HL-60/S4 treated with retinoic acid at 250 ng/mL for 4 days and 3 days (cell line): ENCODE measurements around the gene SPOCK3.
"Not testable (repeated sequence)": the region's sequence is repeated elsewhere in the genome, so short reads cannot be mapped to it uniquely, and the experiment has no call there.

Source experiments
- in situ Hi-C: fragments of 300-500 bp; cut with MboI; formaldehyde crosslinking; loops from 2 replicates; pipeline ENCODE4 v1.7.0; 2022; ENCODE audit warnings: low sequenced_read_pairs

SPOCK3 gene

DNA sequence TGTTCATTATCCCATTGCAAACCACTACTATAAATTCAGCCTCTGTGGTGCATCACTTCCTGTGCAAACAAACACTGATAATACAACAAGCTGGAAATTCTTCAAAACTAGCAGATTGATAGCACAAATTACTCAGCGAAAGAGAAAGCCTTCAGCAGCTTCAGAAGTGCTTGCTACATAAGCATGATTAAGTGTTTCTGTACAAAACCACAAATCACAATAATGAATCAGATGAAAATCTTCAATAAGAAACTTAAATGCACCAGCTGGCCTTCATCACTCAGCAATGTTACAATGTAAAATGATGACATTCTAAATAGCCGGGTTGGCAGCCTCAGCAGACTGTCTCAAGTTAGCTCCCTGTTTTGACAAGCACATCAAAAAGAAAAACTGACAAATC, 262.2 kb downstream of the SPOCK3 start:
- in situ Hi-C loops: no loop called here

DNA sequence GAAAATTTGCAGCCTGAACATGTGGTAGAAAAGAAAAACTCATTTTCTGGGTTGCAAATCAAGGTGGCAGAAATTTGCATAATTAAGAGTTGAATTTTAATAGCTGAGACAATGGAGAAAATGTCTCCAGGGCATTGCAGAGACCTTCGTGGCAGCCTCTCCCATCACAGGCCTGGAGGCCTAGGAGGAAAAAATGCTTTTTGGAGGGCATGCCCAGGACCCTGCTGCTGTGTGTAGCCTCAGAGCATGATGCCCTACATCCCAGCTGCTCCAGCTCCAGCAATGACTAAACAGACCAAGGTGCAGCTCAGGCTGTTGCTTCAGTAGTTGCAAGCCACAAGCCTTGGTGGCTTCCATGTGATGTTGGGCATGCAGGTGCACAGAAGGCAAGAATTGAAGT, 266.1 kb downstream of the SPOCK3 start:
- in situ Hi-C loops: not testable (repeated sequence)

DNA sequence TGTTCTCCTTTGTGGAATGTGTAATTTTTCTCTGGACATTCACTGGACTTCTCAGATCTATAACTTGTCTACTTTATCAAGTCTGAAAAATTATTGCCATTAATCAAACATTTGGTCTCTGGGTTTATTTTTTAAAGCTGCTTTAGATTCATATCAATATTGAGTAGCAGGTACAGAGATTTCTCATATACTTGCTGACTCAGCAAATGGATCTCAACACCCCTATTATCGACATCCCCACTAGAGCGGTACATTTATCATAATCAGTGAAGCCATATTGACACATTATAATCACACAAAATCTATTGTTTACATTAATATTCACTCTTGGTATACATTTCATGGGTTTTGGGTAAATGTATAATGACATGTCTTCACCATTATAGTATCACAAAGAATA, 268.7 kb downstream of the SPOCK3 start:
- in situ Hi-C loops: no loop called here

DNA sequence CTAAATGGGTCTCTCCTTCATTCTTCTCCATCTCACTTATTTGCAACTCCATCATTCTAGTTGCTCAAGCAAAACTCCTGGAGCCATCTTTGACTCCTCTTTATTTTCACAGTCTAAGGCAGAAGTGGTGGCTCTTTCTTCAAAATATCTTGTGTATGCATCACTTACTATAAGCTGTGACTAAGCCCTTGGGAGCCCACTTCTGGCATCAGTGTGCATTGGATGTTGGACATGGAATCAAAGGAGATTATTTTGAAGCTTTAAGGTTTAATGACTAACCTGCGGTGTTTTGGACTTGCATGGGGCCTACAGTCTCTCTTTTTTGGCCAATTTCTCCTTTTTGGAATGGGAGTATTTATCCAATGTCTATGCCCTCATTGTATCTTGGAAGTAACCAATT, 276.8 kb downstream of the SPOCK3 start:
- in situ Hi-C loops: no loop called here

DNA sequence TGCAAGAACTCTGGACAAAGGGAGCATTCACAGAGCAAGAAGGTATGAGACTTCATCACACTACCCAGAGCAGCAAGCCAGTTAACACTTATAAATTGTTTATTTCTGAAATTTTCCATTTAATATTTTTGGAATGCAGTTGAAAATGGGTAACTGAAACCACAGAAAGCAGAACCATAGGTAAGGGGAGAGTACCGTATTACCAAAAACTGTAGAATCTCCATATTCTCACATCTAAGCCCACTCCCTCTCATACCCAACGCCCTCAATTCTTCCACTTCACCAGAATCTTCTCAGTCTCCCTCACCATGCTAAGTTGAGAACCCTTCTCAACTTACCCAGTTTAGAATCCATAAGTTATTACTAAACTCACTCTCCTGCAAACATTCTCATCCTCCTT, 277.8 kb downstream of the SPOCK3 start:
- in situ Hi-C loops: no loop called here

DNA sequence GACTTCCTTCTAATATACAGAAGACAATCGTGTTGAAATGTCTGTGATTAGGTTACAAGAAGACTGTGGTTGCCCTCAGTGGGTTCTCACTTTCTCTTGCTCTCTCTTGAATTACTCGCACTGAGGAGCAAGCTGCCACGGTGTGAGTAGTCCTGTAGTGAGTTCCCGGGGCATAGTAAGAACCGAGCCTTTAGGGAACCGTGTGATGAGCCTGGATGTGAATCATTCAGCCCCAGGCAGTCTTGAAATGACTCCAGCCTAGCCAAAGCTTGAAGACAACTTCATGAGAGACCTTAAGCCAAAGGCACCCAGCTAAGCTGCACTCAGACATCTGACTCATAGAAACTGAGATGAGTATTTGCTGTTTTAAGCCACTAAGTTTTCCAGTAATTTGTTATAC, 292.7 kb downstream of the SPOCK3 start:
- in situ Hi-C loops: no loop called here

DNA sequence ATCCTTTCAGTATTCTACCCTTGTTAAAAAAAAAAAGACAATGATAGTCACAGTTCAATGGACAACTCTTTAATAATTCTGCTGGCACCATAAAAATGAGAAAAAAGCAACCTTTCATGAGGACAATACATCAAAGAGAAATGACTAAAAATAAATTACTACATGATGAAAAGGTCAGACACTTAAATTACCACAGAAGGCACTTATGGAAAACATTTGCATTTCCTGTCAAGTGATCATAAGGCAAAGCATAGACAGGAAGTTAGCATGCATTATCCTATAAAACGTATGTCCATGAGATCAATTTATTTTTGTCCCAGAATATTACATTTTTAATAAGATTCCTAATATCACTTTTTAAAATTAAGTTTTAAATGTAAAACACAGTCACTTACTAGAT, 303.8 kb downstream of the SPOCK3 start:
- in situ Hi-C loops: no loop called here

DNA sequence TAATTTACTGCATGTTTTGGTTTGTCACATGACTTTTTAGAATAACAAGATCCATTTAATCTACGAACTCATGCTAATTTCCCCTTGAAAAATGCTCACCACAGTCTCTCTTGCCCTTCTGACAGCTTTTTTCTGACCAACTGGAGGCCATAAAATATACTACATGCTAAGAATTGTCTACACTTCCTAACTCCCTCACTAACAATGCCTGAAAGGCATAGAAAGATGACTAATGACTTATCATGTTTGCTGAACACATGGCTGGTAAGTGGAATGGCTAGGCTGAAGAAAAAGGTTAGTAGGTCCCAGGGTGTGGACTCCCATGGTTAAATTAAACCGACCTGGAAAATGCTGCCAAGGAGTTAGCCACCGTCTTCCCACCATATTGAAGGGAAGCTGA, 309.9 kb downstream of the SPOCK3 start:
- in situ Hi-C loops: no loop called here

DNA sequence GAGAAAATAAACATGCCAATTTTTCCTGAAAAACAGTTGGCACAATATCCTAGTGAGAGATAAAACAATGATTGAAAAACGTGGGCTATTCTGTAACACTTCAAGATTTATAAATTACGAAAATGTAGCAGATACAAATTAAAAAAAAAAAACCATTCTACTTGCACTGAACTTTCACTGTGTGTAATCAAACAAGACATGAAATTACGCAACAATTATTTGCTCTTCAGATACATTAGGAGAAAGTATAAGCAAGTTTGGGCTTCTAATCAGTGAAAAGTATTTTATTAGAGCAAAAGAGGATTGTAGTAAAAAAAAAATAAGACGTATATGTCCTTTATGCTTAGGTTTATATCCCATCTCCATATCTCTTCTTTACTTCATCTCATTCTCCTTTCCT, 320.4 kb downstream of the SPOCK3 start:
- in situ Hi-C loops: no loop called here

DNA sequence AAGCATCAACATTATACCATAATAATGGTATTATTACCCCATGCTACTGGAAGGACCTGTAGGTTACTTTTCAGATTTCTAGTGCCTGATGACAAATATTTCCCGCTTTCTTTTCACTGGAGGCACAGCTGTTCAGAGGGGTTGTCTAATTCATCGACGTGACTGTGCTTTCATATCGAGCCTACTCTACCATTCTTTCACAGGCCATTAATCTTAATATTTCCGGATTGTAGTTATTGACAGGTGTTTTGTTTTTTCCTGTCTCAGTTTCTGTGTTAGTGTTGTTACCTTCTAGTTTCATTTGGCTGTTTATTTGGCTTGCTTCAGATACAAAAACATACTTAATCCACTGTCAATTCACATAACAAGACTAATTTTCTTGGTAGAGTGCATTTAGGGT, 330.9 kb downstream of the SPOCK3 start:
- in situ Hi-C loops: no loop called here

DNA sequence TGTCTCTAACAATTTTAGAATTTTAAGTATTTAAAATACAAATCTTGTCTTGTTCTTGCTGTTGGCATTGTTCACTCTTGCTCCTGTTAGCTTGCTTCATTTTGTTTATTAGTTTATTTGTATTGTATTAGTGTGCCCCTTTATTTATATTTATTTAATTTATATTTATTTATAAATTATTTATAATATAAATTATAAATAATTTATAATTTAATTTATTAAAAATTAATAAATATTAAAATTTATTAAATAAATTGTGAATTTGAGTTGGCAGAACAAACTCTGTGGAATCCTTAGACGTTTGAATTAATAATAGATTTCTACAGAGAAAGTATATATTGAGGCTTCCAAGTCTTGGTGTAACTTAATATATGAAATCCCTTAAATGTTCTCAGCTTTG, 331.4 kb downstream of the SPOCK3 start:
- in situ Hi-C loops: no loop called here

DNA sequence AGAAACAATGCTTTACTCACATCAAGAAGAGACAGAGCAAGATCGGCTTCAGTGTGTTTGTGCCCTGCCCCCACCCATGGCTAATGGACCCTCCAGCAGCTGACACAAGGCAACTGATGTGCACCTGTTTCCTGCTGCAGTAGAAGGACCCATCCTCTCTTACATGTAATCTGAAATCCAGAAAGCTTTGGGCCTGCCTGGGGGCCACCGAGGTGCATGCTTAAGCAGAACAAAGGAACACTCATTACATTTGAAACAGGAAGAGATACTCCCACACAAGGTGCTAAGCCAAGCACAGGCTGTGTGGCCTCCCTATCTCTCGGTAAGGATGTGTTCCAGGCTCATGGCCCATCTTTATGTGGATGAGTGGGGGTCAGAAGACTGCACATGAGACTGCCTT, 338.0 kb downstream of the SPOCK3 start:
- in situ Hi-C loops: no loop called here

DNA sequence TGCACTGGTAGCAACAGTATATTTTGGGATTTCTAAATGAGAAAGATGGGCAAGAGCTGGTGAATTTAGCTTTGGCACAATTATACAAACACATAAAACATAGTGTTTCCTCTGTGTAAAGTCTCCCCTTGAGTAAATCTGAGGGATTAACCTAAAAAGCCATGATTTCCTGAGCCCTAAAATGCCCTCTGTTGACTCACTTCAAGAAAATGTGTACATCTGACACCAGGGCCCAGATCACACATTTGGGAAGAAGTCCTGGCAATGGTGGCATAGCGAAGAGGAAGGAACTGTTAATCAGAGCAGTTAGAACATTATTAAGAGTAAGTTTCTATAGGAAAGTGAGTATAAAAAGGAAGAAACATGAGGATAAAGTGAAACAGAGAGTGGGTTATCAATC, 338.5 kb downstream of the SPOCK3 start:
- in situ Hi-C loops: no loop called here

DNA sequence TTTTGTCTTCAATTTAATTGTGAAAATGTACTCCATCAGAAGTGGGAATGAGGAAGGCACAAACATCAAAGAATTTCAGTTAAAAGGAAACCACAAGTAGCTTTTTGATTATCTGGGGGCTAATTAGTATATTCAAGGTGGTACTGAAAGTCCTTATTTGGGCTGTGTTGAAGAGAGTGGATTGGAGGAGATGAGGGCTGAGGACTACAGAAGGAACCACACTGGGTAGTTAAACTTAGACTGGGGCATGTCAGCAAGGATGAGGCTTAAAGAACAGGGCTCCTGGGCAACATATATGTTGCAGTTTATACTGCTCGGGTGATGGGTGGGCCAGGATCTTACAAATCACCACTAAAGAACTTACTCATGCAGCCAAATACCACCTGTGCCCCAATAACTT, 346.8 kb downstream of the SPOCK3 start:
- in situ Hi-C loops: no loop called here

DNA sequence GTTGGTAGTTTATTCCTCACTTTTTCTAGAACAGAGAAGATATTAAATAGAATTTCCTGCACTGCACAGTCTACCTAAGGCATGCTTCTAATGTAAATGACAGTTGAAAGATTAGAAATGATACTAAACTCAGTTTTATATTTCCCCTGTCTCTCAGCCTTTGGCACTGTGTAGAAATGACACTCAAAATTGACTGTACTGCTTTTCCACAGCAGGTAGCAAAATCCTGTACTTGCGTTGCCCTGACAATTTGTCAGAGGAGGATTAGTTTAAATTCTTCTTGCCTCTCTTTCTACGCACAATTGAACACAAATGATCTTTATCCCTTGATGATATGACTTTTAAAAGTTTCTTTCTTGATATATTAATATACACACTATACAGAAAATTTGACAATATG, 347.6 kb downstream of the SPOCK3 start:
- in situ Hi-C loops: no loop called here

DNA sequence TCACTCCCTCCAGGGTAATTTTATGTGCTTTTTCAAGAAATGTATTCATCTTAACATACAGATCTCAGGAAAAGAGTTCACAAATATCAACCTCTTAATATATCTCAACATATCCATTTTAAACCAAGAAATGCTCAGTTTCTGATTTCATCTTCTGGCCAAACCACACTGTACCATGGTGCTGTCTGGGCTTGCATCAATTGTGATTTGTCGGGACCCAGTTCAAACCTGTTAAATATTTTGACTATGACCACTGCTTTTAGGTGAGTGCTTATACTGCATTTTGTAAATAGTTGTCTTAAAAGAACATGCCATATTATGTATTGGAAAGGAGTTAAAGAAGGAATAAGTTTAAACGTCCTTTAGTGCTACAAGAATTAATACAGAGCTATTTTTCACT, 352.1 kb downstream of the SPOCK3 start:
- in situ Hi-C loops: no loop called here

DNA sequence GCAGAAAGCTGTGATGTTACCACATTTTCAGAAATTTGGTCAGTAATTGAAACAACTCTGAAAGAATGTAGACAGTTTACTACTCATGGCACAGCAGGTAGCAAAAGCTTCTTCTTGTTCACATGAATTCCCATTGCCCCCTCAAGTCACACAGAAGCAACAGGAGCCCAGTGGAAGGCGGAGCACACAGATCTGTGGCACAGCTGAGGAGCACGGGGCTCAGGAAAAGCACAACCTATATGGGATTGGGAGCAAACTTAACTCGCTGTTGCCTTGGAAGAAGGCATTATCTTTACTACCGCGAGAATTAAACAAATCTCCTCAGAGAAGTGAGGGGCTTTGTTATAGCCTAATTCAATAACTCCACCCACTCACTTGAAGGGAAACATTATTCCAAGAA, 358.5 kb downstream of the SPOCK3 start:
- in situ Hi-C loops: no loop called here

DNA sequence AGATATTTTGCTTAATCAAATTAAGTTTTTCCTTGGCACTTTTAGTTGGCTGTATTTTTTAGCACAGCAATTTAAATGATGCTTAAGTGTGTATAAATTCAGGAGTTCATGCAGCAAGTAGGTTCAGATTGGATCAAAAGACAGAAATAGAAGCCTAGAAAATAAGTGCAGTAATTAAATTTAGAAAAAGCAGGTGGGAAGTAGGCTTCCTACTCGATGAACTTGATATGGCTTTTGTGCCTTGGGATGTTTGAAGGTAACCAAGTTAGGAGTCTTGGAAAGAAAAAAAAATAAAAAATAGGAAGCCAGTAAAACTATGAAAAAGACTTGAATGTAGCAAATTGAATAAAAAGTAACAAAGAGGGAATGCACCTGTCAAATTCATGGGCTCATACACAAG, 372.3 kb downstream of the SPOCK3 start:
- in situ Hi-C loops: no loop called here

DNA sequence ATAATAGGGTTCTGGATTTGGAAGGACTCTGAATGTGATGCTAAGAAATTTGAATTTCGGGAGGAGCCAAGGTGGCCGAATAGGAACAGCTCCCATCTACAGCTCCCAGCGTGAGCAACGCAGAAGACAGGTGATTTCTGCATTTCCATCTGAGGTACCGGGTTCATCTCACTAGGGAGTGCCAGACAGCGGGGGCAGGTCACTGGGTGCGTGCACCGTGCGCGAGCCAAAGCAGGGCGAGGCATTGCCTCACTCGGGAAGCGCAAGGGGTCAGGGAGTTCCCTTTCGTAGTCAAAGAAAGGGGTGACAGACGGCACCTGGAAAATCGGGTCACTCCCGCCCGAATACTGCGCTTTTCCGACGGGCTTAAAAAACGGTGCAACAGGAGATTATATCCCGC, 383.9 kb downstream of the SPOCK3 start:
- in situ Hi-C loops: not testable (repeated sequence)

DNA sequence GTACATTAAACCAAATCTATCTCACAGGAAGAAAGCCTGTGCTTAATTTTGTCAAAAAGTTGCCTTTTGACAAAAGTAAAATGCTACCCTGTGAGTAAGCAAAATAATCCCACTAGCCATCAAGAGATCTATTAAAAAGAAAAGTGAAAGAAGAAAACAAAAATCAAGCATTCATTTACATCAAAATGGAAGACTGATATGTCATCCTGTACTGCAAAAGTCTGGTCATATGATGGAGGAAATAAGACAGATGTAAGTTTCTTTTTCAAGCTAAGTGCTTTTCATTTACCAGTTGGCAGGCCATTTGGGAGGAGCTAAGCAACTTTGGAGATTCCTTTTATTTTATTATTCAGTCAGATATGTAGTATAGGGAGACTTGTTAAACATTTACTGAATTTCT, 387.4 kb downstream of the SPOCK3 start:
- in situ Hi-C loops: no loop called here

DNA sequence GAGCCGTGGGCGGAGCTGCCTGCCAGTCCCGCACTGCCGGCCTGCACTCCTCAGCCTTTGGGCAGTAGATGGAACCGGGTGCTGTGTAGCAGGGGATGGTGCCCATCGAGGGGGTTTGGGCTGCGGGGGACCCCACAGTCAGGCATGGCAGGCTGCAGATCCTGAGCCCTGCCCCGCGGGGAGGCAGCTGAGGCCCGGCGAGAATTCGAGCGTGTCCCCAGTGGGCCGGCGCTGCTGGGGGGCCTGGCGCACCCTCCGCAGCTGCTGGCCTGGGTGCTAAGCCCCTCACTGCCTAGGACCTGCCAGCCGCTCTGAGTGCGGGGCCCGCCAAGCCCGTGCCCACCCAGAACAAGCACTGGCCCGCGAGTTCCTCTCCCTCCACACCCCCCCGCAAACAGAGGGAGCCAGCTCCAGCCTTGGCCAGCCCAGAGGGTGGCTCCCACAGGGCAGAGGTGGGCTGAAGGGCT, 391.5 kb downstream of the SPOCK3 start:
- in situ Hi-C loops: no loop called here

DNA sequence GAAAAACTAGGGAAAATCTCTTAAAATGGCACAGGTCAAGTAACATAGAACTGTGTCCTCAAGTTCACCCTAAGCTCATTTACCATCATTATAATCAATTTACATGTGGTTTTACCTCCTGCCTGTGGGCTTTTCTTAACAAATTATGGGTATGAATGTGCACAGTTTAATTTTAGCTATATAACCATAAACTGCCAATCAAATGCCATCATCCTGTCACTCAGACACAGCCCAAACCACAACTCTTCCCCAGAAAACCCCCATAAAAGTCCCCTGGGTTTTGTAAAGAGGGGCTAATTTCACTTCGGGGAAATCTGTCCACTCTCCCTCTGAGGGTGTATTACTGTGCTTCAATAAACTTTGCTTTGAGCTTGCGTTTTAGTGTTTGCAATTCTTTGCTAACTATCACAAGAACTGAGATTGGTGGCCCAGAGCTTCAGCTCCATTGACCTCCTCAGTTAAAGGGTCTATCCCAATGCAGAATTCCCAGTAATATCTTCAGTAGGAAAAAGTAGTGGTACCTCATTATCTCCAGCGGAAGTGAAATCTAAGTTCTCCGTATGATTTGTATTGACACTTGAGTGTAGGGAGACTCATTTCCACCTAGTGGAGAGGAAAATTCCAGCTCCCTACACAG, 394.6 kb downstream of the SPOCK3 start:
- in situ Hi-C loops: no loop called here

DNA sequence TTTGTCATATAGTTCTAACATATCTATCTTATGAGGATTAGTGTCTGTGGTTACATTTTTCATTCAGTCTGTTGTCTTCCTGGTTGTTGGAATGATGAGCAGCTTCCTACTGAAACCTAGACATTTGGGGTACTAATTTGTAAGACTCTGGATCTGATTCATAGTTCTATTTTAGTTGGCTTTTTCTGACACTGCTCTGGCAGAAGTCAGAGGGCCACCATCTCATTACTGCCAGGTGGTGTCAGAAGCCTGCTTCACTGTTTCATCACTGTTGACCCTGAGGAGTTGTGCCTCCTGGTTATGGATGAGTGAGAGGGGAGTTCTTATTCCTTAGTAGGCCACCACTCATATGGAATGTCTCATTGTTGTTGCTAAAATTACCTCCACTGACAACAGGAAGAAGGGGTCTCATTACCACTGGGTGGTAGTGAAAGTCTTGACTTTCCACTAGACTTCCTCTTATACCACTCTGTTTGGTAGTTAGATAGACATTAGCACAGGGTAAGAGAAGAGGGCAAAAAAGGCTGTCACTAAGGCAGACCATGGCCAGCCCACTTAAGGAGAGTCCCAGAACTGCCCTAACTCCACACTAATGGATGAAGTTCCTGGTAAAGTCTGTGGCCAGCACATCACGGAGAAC, 395.2 kb downstream of the SPOCK3 start:
- in situ Hi-C loops: no loop called here
